ENCODE data around the gene CCKAR. TPM values are rescaled to one million over a fixed set of nuclear protein-coding genes. Genes with fewer than 3 reads are reported as not detected.

The CCKAR gene
- total and polyA plus RNA-seq, 2 of the 13 experiments (the other 11 are each of a cell fraction or from before 2014, with no cell fraction given) = not detected

DNA sequence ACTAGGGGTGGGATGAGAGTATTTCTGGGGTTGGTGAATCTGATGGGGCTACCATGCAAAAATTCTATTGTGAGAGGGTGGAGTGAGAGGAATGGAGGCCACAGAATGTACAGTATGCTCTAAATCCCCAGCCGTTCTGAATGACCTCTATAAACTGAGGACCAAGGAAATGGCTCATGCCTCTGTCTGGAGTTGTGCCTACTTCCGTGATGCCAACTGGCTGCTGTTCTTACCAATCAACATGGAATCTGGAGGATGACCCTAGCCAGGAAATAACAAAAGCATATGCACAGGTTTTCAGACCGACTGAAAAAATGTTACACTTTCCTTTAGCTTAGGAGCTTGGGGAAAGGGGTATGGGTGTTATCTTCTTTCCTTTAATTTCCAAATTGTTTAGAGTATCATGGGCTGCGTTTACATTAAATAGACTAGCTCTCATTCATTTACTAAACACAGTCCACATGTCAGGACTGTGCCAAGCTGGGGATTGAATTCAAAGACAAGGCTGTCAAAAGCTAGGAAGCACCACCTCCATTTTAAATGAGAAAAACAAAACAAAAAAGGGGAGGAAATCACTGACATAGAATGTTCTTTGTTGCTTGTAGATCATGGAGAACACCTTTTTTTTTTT is 20.2 kb upstream of the CCKAR start:
- ATAC-seq = no peak
- no TSS peak for BruUV-seq (replicated peaks)
- H2AFZ ChIP-seq (ENCODE audit: low read length) = no peak overlapping the region
- H3K79me2 ChIP-seq (ENCODE audit: insufficient read depth, low read length) = no peaks in the 10 kb centered on the region
- no peaks in the 10 kb centered on the region for H4K20me1 ChIP-seq (ENCODE audit: insufficient read depth, low read length)
- no peak for FAIRE-seq
- no peak overlapping the region for H3K4me3 ChIP-seq (replicated peaks in 1 of 3; ENCODE audit: insufficient read depth in 1 of 3, low read depth in 2 of 3, low read length in 3 of 3)
- no peaks in the 10 kb centered on the region; a peak in 1 of 5 replicates for H3K27me3 ChIP-seq (ENCODE audit: control insufficient read depth in 1 of 2, insufficient read depth in 2 of 2, low read length in 2 of 2)
- no peaks in the 10 kb centered on the region for H3K4me1 ChIP-seq (ENCODE audit: insufficient read depth, low read length)
- H3K9me3 ChIP-seq (ENCODE audit: low read length) = no peaks in the 10 kb centered on the region
- ChIA-PET CTCF (ENCODE audit: low intra/inter-chr PET ratio, low total read pairs) (no interaction called here), POLR2A (no interaction called here)
- H3K9ac ChIP-seq (ENCODE audit: insufficient read depth, low read depth, low read length) = no peak overlapping the region
- no peaks in the 10 kb centered on the region for H3K36me3 ChIP-seq (replicated peaks in 1 of 2; ENCODE audit: control insufficient read depth in 1 of 2, insufficient read depth in 2 of 2, low read length in 2 of 2)
- WGBS (ENCODE audit: low lambda C conversion rate) = 11% methylated on average over 3 of the region's 4 CpGs
- no peak overlapping the region for H3K27ac ChIP-seq (ENCODE audit: extremely low read length, insufficient read depth, low read length)
- H3K4me2 ChIP-seq (ENCODE audit: low read depth, low read length) = no peak overlapping the region
- in situ Hi-C loops (cut with HindIII; ENCODE audit: extremely low pct_ligation_motif_present, low pct_unique_long_range_greater_than_20kb) (no loop called here), intact Hi-C loops (cut with micrococcal nuclease; ENCODE audit: unreplicated experiment) (no loop called here)
- no peak for DNase-seq (ENCODE audit: low spot score)
- TF ChIP-seq, protein P1, sequence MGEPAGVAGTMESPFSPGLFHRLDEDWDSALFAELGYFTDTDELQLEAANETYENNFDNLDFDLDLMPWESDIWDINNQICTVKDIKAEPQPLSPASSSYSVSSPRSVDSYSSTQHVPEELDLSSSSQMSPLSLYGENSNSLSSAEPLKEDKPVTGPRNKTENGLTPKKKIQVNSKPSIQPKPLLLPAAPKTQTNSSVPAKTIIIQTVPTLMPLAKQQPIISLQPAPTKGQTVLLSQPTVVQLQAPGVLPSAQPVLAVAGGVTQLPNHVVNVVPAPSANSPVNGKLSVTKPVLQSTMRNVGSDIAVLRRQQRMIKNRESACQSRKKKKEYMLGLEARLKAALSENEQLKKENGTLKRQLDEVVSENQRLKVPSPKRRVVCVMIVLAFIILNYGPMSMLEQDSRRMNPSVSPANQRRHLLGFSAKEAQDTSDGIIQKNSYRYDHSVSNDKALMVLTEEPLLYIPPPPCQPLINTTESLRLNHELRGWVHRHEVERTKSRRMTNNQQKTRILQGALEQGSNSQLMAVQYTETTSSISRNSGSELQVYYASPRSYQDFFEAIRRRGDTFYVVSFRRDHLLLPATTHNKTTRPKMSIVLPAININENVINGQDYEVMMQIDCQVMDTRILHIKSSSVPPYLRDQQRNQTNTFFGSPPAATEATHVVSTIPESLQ (CRISPR knock-in tag; conservative IDR thresholded peaks at IDR 0.05) = no peak
- TF ChIP-seq GATA4 (IDR thresholded peaks at IDR 0.05; ENCODE audit: borderline replicate concordance, low read depth) = no peak
- TF ChIP-seq ZNF382 (CRISPR knock-in tag; IDR thresholded peaks at IDR 0.05; ENCODE audit: borderline replicate concordance) = no peak
- no peak for TF ChIP-seq NR3C1 (CRISPR knock-in tag; IDR thresholded peaks at IDR 0.05)
- no peak for TF ChIP-seq ZNF670 (CRISPR knock-in tag; IDR thresholded peaks at IDR 0.05; ENCODE audit: borderline replicate concordance)
- no peak for TF ChIP-seq ZNF572 (CRISPR knock-in tag; IDR thresholded peaks at IDR 0.05)
- TF ChIP-seq, protein P2, sequence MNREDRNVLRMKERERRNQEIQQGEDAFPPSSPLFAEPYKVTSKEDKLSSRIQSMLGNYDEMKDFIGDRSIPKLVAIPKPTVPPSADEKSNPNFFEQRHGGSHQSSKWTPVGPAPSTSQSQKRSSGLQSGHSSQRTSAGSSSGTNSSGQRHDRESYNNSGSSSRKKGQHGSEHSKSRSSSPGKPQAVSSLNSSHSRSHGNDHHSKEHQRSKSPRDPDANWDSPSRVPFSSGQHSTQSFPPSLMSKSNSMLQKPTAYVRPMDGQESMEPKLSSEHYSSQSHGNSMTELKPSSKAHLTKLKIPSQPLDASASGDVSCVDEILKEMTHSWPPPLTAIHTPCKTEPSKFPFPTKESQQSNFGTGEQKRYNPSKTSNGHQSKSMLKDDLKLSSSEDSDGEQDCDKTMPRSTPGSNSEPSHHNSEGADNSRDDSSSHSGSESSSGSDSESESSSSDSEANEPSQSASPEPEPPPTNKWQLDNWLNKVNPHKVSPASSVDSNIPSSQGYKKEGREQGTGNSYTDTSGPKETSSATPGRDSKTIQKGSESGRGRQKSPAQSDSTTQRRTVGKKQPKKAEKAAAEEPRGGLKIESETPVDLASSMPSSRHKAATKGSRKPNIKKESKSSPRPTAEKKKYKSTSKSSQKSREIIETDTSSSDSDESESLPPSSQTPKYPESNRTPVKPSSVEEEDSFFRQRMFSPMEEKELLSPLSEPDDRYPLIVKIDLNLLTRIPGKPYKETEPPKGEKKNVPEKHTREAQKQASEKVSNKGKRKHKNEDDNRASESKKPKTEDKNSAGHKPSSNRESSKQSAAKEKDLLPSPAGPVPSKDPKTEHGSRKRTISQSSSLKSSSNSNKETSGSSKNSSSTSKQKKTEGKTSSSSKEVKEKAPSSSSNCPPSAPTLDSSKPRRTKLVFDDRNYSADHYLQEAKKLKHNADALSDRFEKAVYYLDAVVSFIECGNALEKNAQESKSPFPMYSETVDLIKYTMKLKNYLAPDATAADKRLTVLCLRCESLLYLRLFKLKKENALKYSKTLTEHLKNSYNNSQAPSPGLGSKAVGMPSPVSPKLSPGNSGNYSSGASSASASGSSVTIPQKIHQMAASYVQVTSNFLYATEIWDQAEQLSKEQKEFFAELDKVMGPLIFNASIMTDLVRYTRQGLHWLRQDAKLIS (CRISPR knock-in tag; IDR thresholded peaks at IDR 0.05) = no peak
- no peak for TF ChIP-seq ZNF747 (CRISPR knock-in tag; IDR thresholded peaks at IDR 0.05; ENCODE audit: borderline replicate concordance)
- TF ChIP-seq ZNF552 (CRISPR knock-in tag; IDR thresholded peaks at IDR 0.05; ENCODE audit: borderline replicate concordance) = no peak
- no peak for TF ChIP-seq SYNCRIP (IDR thresholded peaks at IDR 0.05; ENCODE audit: insufficient read depth, low read depth, low read length)
- TF ChIP-seq, protein P3, sequence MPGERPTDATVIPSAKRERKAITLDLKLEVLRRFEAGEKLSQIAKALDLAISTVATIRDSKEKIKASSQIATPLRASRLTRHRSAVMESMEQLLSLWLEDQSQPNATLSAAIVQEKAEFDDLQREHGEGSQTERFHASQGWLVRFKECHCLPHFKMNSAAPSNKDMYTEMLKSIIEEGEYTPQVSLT (CRISPR knock-in tag; IDR thresholded peaks at IDR 0.05; ENCODE audit: borderline replicate concordance, low read depth) = no peak
- no peak for TF ChIP-seq ZMYM4 (CRISPR knock-in tag; IDR thresholded peaks at IDR 0.05)
- TF ChIP-seq, protein P4, sequence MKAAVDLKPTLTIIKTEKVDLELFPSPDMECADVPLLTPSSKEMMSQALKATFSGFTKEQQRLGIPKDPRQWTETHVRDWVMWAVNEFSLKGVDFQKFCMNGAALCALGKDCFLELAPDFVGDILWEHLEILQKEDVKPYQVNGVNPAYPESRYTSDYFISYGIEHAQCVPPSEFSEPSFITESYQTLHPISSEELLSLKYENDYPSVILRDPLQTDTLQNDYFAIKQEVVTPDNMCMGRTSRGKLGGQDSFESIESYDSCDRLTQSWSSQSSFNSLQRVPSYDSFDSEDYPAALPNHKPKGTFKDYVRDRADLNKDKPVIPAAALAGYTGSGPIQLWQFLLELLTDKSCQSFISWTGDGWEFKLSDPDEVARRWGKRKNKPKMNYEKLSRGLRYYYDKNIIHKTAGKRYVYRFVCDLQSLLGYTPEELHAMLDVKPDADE (CRISPR knock-in tag; IDR thresholded peaks at IDR 0.05) = no peak
- no peak for TF ChIP-seq SP140L (CRISPR knock-in tag; IDR thresholded peaks at IDR 0.05; ENCODE audit: borderline replicate concordance)

All from HepG2 (cell line).